H9 (cell line): ENCODE results near the gene USP49. TPM values are rescaled to one million over a fixed set of nuclear protein-coding genes. Genes with fewer than 3 reads are reported as not detected.

Experiments
- DNase-seq: peaks from one replicate; pipeline ENCODE4 v3.0.0-alpha.2; 2017
- H2AFZ ChIP-seq: one replicate; pipeline ENCODE4 v1.6.1; 2013; ENCODE audit warnings: mild to moderate bottlenecking, low read length, control low read depth, moderate library complexity
- H2AK5ac ChIP-seq: 2 replicates; pipeline ENCODE4 v1.6.1; 2013; ENCODE audit warnings: low read length, control low read depth, mixed read lengths; ENCODE audit not compliant: insufficient read length
- H2BK120ac ChIP-seq: one replicate; pipeline ENCODE4 v1.6.1; 2013; ENCODE audit warnings: low read depth, mild to moderate bottlenecking, low read length, control low read depth, inconsistent platforms; ENCODE audit not compliant: poor library complexity, severe bottlenecking
- H2BK12ac ChIP-seq: 2 replicates; pipeline ENCODE4 v1.6.1; 2013; ENCODE audit warnings: low read length, control low read depth, mixed read lengths, low read depth; ENCODE audit not compliant: insufficient read length
- H2BK15ac ChIP-seq: 2 replicates; pipeline ENCODE4 v1.6.1; 2013; ENCODE audit warnings: low read depth, low read length, control low read depth
- H2BK20ac ChIP-seq: one replicate; pipeline ENCODE4 v1.6.1; 2013; ENCODE audit warnings: low read depth, mild to moderate bottlenecking, low read length, control low read depth, inconsistent platforms; ENCODE audit not compliant: poor library complexity, severe bottlenecking
- H2BK5ac ChIP-seq: 2 replicates; pipeline ENCODE4 v1.6.1; 2013; ENCODE audit warnings: low read length, control low read depth, mixed read lengths; ENCODE audit not compliant: insufficient read length
- H3K14ac ChIP-seq: 2 replicates; pipeline ENCODE4 v1.6.1; 2013; ENCODE audit warnings: low read length, control low read depth; ENCODE audit not compliant: insufficient read depth
- H3K18ac ChIP-seq: 2 replicates; pipeline ENCODE4 v1.6.1; 2013; ENCODE audit warnings: low read depth, mild to moderate bottlenecking, mixed read lengths, low read length, control low read depth; ENCODE audit not compliant: insufficient read length
- H3K23ac ChIP-seq: 2 replicates; pipeline ENCODE4 v1.6.1; 2013; ENCODE audit warnings: low read length, control low read depth, mixed read lengths, low read depth; ENCODE audit not compliant: insufficient read length
- H3K23me2 ChIP-seq: 2 replicates; pipeline ENCODE4 v1.6.1; 2013; ENCODE audit warnings: low read depth, mild to moderate bottlenecking, mixed read lengths, low read length, control low read depth; ENCODE audit not compliant: insufficient read length, poor library complexity, severe bottlenecking
- H3K27ac ChIP-seq: 2 replicates; pipeline ENCODE4 v1.5.1; 2013; ENCODE audit warnings: low read length, control low read depth, mixed read lengths, low read depth; ENCODE audit not compliant: insufficient read length
- H3K27me3 ChIP-seq: 2 replicates; pipeline ENCODE4 v1.6.1; 2013; ENCODE audit warnings: low read length, control low read depth, inconsistent platforms; ENCODE audit not compliant: insufficient read depth
- H3K4ac ChIP-seq: 2 replicates; pipeline ENCODE4 v1.6.1; 2013; ENCODE audit warnings: low read depth, mild to moderate bottlenecking, control low read depth, inconsistent platforms, low read length, moderate library complexity
- H3K4me1 ChIP-seq: 2 replicates; pipeline ENCODE4 v1.6.1; 2013; ENCODE audit warnings: low read length, control low read depth, inconsistent platforms; ENCODE audit not compliant: insufficient read depth
- H3K4me2 ChIP-seq: 2 replicates; pipeline ENCODE4 v1.6.1; 2013; ENCODE audit warnings: low read length, control low read depth, mixed read lengths; ENCODE audit not compliant: insufficient read length, insufficient read depth
- H3K56ac ChIP-seq: 2 replicates; pipeline ENCODE4 v1.6.1; 2013; ENCODE audit warnings: low read depth, mild to moderate bottlenecking, mixed read lengths, low read length, control low read depth; ENCODE audit not compliant: insufficient read length
- H3K79me1 ChIP-seq: 2 replicates; pipeline ENCODE4 v1.6.1; 2013; ENCODE audit warnings: low read depth, mild to moderate bottlenecking, moderate library complexity, low read length, control low read depth, inconsistent platforms; ENCODE audit not compliant: insufficient read depth, poor library complexity, severe bottlenecking
- H3K79me2 ChIP-seq: 2 replicates; pipeline ENCODE4 v1.6.1; 2013; ENCODE audit warnings: low read length, control low read depth, inconsistent platforms; ENCODE audit not compliant: insufficient read depth
- H3K9ac ChIP-seq: 2 replicates; pipeline ENCODE4 v1.6.1; 2013; ENCODE audit warnings: low read length, control low read depth, mixed read lengths; ENCODE audit not compliant: insufficient read length; ENCODE audit errors: extremely low read depth
- H3K9me3 ChIP-seq: one replicate; pipeline ENCODE4 v1.6.1; 2013; ENCODE audit warnings: low read depth, low read length, inconsistent platforms; ENCODE audit not compliant: control insufficient read depth
- H3T11ph ChIP-seq: one replicate; pipeline ENCODE4 v1.6.1; 2013; ENCODE audit warnings: mild to moderate bottlenecking, low read length, control low read depth, inconsistent platforms
- H4K20me1 ChIP-seq: one replicate; pipeline ENCODE4 v1.6.1; 2013; ENCODE audit not compliant: control insufficient read depth, insufficient read length, insufficient read depth
- H4K5ac ChIP-seq: 2 replicates; pipeline ENCODE4 v1.6.1; 2013; ENCODE audit warnings: low read depth, mild to moderate bottlenecking, mixed read lengths, low read length, control low read depth; ENCODE audit not compliant: insufficient read length
- H4K8ac ChIP-seq: replicated peaks from 2 replicates; pipeline ENCODE4 v1.6.1; 2013; ENCODE audit warnings: low read length, control low read depth, mixed read lengths, low read depth; ENCODE audit not compliant: insufficient read length
- H4K91ac ChIP-seq: 2 replicates; pipeline ENCODE4 v1.6.1; 2013; ENCODE audit warnings: low read depth, mild to moderate bottlenecking, moderate library complexity, mixed read lengths, low read length, control low read depth; ENCODE audit not compliant: insufficient read length
- H3K27ac Mint-ChIP-seq, 3 experiments: 2 replicates in 2 of 3; 3 replicates in 1 of 3; pipeline ENCODE4 v1.8.0; 2020 to 2021; ENCODE audit warnings: mixed read lengths in 3 of 3, mild to moderate bottlenecking in 1 of 3, moderate library complexity in 1 of 3
- H3K27me3 Mint-ChIP-seq: 2 replicates; pipeline ENCODE4 v1.8.0; 2021; ENCODE audit warnings: low read depth, mild to moderate bottlenecking, moderate library complexity, mixed read lengths
- H3K36me3 Mint-ChIP-seq, 3 experiments: 2 replicates in 2 of 3; 3 replicates in 1 of 3; pipeline ENCODE4 v1.8.0; 2020 to 2021; ENCODE audit warnings: low read depth in 3 of 3, mixed read lengths in 3 of 3; ENCODE audit not compliant: insufficient read depth in 1 of 3
- H3K4me1 Mint-ChIP-seq, 2 experiments: 2 replicates each; pipeline ENCODE4 v1.8.0; 2020; ENCODE audit warnings: mixed read lengths in 2 of 2
- H3K4me3 Mint-ChIP-seq, 2 experiments: 2 replicates in 1 of 2; 3 replicates in 1 of 2; pipeline ENCODE4 v1.8.0; 2020 to 2021; ENCODE audit warnings: mild to moderate bottlenecking in 2 of 2, mixed read lengths in 2 of 2, moderate library complexity in 1 of 2
- H3K9me3 Mint-ChIP-seq, 2 experiments: 2 replicates in 1 of 2; 3 replicates in 1 of 2; pipeline ENCODE4 v1.8.0; 2020; ENCODE audit warnings: mild to moderate bottlenecking in 2 of 2, mixed read lengths in 2 of 2, moderate library complexity in 1 of 2
- WGBS: extraction: QIAGEN DNeasy Blood & Tissue Kit; methylation state at CpG from one replicate; pipeline ENCODE4 v1.1.7; 2013; ENCODE audit warnings: missing lambda C conversion rate, low lambda C conversion rate, mixed read lengths; ENCODE audit not compliant: insufficient read length; ENCODE audit errors: extremely low coverage; 5-methylcytosine and 5-hydroxymethylcytosine counted together
- total RNA-seq: library from RNA; stranded (reverse); gene quantifications from 2 replicates; pipeline ENCODE4 v1.2.1, GENCODE V29; 2021
- TF ChIP-seq, protein P1 (sequence below): fragments of 200-600 bp; sonication (generic); conservative IDR thresholded peaks from 3 replicates; pipeline ENCODE4 v1.8.0; 2021; ENCODE audit warnings: antibody characterized with exemption, mild to moderate bottlenecking

USP49 gene
- total RNA-seq, 1 experiment from 2014 or later: 19.0 TPM

DNA sequence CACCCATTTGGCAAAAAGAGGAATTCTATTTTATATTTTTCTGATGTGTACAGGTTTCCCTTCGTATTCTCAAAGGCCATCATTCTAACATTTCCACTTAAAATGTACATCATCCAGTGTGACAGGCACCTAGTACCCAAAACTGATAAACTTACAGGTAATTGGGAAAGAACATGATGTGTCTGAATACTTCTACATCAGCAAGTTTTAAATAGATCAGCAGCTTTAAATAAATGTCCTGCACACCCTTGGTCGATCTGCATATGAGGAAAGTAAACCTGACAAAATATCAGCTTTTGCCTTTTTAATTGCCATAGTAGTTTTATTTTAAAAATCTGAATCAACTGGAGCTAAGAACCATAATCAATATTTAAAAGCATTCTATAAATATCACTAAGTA is 81.2 kb downstream of the USP49 start:
- no peak overlapping the region for H3K23ac ChIP-seq
- WGBS: no CpG with 5 or more reads among the region's 2 CpGs
- Mint-ChIP-seq H3K9me3 (no peaks in the 10 kb centered on the region), H3K4me1 (peaks cover 0 to 2% of the 10 kb centered on the region in 2 experiments; a peak in 1 of 4 replicates), H3K27me3 (no peaks in the 10 kb centered on the region), H3K4me3 (no peak overlapping the region), H3K36me3 (peaks cover 0 to 4% (median 0%) of the 10 kb centered on the region in 3 experiments; a peak in 3 of 7 replicates), H3K27ac (no peak overlapping the region)
- no peak overlapping the region for H3K27ac ChIP-seq
- TF ChIP-seq, protein P1, sequence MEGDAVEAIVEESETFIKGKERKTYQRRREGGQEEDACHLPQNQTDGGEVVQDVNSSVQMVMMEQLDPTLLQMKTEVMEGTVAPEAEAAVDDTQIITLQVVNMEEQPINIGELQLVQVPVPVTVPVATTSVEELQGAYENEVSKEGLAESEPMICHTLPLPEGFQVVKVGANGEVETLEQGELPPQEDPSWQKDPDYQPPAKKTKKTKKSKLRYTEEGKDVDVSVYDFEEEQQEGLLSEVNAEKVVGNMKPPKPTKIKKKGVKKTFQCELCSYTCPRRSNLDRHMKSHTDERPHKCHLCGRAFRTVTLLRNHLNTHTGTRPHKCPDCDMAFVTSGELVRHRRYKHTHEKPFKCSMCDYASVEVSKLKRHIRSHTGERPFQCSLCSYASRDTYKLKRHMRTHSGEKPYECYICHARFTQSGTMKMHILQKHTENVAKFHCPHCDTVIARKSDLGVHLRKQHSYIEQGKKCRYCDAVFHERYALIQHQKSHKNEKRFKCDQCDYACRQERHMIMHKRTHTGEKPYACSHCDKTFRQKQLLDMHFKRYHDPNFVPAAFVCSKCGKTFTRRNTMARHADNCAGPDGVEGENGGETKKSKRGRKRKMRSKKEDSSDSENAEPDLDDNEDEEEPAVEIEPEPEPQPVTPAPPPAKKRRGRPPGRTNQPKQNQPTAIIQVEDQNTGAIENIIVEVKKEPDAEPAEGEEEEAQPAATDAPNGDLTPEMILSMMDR: no peak
- no peaks in the 10 kb centered on the region for H3K9me3 ChIP-seq
- no peak overlapping the region for H2BK15ac ChIP-seq
- H3K79me2 ChIP-seq: no peaks in the 10 kb centered on the region
- no peak overlapping the region for H2AK5ac ChIP-seq
- H2BK20ac ChIP-seq: no peak overlapping the region
- no peaks in the 10 kb centered on the region for H3K4me1 ChIP-seq
- no peaks in the 10 kb centered on the region for H3K79me1 ChIP-seq
- H3T11ph ChIP-seq: no peak overlapping the region
- H3K4me2 ChIP-seq: no peak overlapping the region
- H3K56ac ChIP-seq: no peak overlapping the region
- no peak overlapping the region for H4K5ac ChIP-seq
- H3K4ac ChIP-seq: no peak overlapping the region
- H4K20me1 ChIP-seq: no peaks in the 10 kb centered on the region
- H3K27me3 ChIP-seq: no peaks in the 10 kb centered on the region
- no peak overlapping the region for H3K18ac ChIP-seq
- H3K9ac ChIP-seq: no peak overlapping the region
- DNase-seq: no peak
- no peak overlapping the region for H2AFZ ChIP-seq
- H2BK12ac ChIP-seq: no peak overlapping the region
- H3K14ac ChIP-seq: no peak overlapping the region
- H2BK120ac ChIP-seq: no peak overlapping the region
- no peak overlapping the region for H4K8ac ChIP-seq
- no peak overlapping the region for H2BK5ac ChIP-seq
- no peak overlapping the region for H4K91ac ChIP-seq
- H3K23me2 ChIP-seq: no peaks in the 10 kb centered on the region
